ENCODE data around the gene TBC1D5. TPM values are rescaled to one million over a fixed set of nuclear protein-coding genes. Genes with fewer than 3 reads are reported as not detected.

The TBC1D5 gene
- total and polyA plus RNA-seq, 2 of the 4 experiments (the other 2 are of a cell fraction), result 16.4 to 57.0 TPM

DNA sequence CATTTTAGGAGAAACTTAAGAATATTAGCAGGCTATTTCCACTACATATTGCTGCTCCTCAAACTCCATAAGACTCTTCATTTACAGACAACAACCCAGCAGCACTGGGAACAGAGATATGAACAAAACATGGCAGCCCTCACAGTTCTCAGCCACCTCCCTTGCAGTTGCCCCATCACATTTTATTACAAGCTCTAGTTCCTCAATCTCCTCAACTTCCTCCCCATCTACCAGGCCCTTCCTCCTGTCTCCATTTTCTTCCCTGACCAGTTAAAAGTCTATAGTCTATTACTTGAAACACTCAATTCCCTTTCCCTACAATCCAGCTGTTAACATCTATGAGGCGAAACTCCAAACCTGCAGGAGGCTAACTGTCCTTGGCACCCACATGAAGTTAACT lies 412.5 kb downstream of the TBC1D5 start:
- H2BK120ac ChIP-seq (ENCODE audit: low read depth, low read length), result no peak overlapping the region
- WGBS, 2 experiments (ENCODE audit: extremely low coverage in 2 of 2, insufficient read length in 1 of 2), result no CpG with 5 or more reads among the region's 1 CpG

More for the DNA sequence above, 412.5 kb downstream of the TBC1D5 start:
- H3K18ac ChIP-seq (ENCODE audit: low read depth, low read length), result no peak overlapping the region
- no peak overlapping the region for H3K27ac ChIP-seq (ENCODE audit: insufficient read depth, low read length)
- intact Hi-C loops (cut with micrococcal nuclease) (no loop called here), in situ Hi-C loops (cut with MboI; ENCODE audit: low sequenced_read_pairs) (no loop called here), dilution Hi-C loops (cut with HindIII; ENCODE audit: low sequenced_read_pairs, unreplicated experiment) (no loop called here)
- DNase-seq (no peak), ATAC-seq (ENCODE audit: low read depth) (no peak)
- H3K23ac ChIP-seq (ENCODE audit: low read depth, low read length), result no peak overlapping the region
- no peaks in the 10 kb centered on the region for H3K79me1 ChIP-seq (ENCODE audit: low read depth in 1 of 2, low read length in 2 of 2)
- no peak overlapping the region for H2BK5ac ChIP-seq (ENCODE audit: low read depth, low read length, poor library complexity, severe bottlenecking)
- H3K56ac ChIP-seq (ENCODE audit: extremely low read depth, insufficient read depth, low read length), result no peak overlapping the region
- no peak overlapping the region for H3K4me3 ChIP-seq (ENCODE audit: insufficient read depth, low read depth, low read length)
- H2AK9ac ChIP-seq (replicated peaks; ENCODE audit: low read depth, low read length, poor library complexity), result no peak overlapping the region
- ChIA-PET CTCF (no interaction called here), POLR2A (ENCODE audit: unreplicated experiment) (no interaction called here)
- H3K4ac ChIP-seq (ENCODE audit: low read depth, low read length), result no peak overlapping the region
- no peak overlapping the region for H2BK15ac ChIP-seq (ENCODE audit: low read depth, low read length)
- no peak overlapping the region for H3K9ac ChIP-seq (ENCODE audit: low read depth, low read length)
- no peak overlapping the region for H2BK20ac ChIP-seq (ENCODE audit: low read depth, low read length)
- H3K27me3 ChIP-seq (ENCODE audit: control insufficient read depth, insufficient read depth, low read length), result no peaks in the 10 kb centered on the region
- H4K8ac ChIP-seq (ENCODE audit: low read depth in 2 of 2, low read length in 2 of 2), result no peak overlapping the region
- H3K14ac ChIP-seq (replicated peaks; ENCODE audit: low read depth, low read length), result no peak overlapping the region
- no peak overlapping the region for H4K91ac ChIP-seq (ENCODE audit: insufficient read depth, low read depth, low read length)
- no peak overlapping the region for H2AFZ ChIP-seq (replicated peaks; ENCODE audit: low read length, poor library complexity)
- H4K5ac ChIP-seq (ENCODE audit: low read depth, low read length), result no peak overlapping the region
- no TSS peak for BruUV-seq (replicated peaks)
- no peaks in the 10 kb centered on the region for H3K9me1 ChIP-seq (ENCODE audit: insufficient read depth, low read length)
- no peak for TF ChIP-seq MAZ (IDR thresholded peaks at IDR 0.05; ENCODE audit: borderline replicate concordance, low read depth, low read length)
- no peak for TF ChIP-seq POLR2A (IDR thresholded peaks at IDR 0.05; ENCODE audit: low read depth, low read length)
- no peak for TF ChIP-seq RFX5 (IDR thresholded peaks at IDR 0.05; ENCODE audit: low read depth, low read length)
- no peak for TF ChIP-seq MXI1 (IDR thresholded peaks at IDR 0.05; ENCODE audit: borderline replicate concordance, low read depth, low read length)
- TF ChIP-seq CEBPB (IDR thresholded peaks at IDR 0.05; ENCODE audit: low read depth, low read length), result no peak
- no peak for TF ChIP-seq SMC3 (IDR thresholded peaks at IDR 0.05; ENCODE audit: low read depth, low read length)
- TF ChIP-seq, protein P1, sequence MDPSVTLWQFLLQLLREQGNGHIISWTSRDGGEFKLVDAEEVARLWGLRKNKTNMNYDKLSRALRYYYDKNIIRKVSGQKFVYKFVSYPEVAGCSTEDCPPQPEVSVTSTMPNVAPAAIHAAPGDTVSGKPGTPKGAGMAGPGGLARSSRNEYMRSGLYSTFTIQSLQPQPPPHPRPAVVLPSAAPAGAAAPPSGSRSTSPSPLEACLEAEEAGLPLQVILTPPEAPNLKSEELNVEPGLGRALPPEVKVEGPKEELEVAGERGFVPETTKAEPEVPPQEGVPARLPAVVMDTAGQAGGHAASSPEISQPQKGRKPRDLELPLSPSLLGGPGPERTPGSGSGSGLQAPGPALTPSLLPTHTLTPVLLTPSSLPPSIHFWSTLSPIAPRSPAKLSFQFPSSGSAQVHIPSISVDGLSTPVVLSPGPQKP (IDR thresholded peaks at IDR 0.05; ENCODE audit: borderline replicate concordance, low read depth, low read length), result no peak
- TF ChIP-seq RAD21 (IDR thresholded peaks at IDR 0.05; ENCODE audit: low read length), result no peak
- TF ChIP-seq, protein P2, sequence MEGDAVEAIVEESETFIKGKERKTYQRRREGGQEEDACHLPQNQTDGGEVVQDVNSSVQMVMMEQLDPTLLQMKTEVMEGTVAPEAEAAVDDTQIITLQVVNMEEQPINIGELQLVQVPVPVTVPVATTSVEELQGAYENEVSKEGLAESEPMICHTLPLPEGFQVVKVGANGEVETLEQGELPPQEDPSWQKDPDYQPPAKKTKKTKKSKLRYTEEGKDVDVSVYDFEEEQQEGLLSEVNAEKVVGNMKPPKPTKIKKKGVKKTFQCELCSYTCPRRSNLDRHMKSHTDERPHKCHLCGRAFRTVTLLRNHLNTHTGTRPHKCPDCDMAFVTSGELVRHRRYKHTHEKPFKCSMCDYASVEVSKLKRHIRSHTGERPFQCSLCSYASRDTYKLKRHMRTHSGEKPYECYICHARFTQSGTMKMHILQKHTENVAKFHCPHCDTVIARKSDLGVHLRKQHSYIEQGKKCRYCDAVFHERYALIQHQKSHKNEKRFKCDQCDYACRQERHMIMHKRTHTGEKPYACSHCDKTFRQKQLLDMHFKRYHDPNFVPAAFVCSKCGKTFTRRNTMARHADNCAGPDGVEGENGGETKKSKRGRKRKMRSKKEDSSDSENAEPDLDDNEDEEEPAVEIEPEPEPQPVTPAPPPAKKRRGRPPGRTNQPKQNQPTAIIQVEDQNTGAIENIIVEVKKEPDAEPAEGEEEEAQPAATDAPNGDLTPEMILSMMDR (conservative IDR thresholded peaks at IDR 0.05; ENCODE audit: low read depth, low read length), result no peak
- no peak for TF ChIP-seq RCOR1 (IDR thresholded peaks at IDR 0.05; ENCODE audit: insufficient replicate concordance, low read length)
- no peak for TF ChIP-seq CHD1 (IDR thresholded peaks at IDR 0.05; ENCODE audit: low read depth, low read length)
- TF ChIP-seq, protein P3, sequence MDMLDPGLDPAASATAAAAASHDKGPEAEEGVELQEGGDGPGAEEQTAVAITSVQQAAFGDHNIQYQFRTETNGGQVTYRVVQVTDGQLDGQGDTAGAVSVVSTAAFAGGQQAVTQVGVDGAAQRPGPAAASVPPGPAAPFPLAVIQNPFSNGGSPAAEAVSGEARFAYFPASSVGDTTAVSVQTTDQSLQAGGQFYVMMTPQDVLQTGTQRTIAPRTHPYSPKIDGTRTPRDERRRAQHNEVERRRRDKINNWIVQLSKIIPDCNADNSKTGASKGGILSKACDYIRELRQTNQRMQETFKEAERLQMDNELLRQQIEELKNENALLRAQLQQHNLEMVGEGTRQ (IDR thresholded peaks at IDR 0.05; ENCODE audit: low read depth, low read length), result no peak
- TF ChIP-seq NFE2L2 (IDR thresholded peaks at IDR 0.05; ENCODE audit: low read depth, low read length), result no peak
- no peak for TF ChIP-seq MAFK (IDR thresholded peaks at IDR 0.05; ENCODE audit: low read depth, low read length)
- no peak for TF ChIP-seq FOS (IDR thresholded peaks at IDR 0.05; ENCODE audit: low read depth, low read length)
- TF ChIP-seq BHLHE40 (IDR thresholded peaks at IDR 0.05; ENCODE audit: low read depth, low read length), result no peak
- H3K9me3 ChIP-seq (ENCODE audit: control insufficient read depth, insufficient read depth, low read length), result no peaks in the 10 kb centered on the region
- H2AK5ac ChIP-seq (ENCODE audit: low read depth, low read length), result no peak overlapping the region
- H3K36me3 ChIP-seq (ENCODE audit: control insufficient read depth, insufficient read depth, low read length), result no peaks in the 10 kb centered on the region
- no peaks in the 10 kb centered on the region for H4K20me1 ChIP-seq (ENCODE audit: insufficient read depth, low read length)
- no peaks in the 10 kb centered on the region for H3K4me1 ChIP-seq (ENCODE audit: control insufficient read depth, insufficient read depth, low read length)
- no peak overlapping the region for H3K4me2 ChIP-seq (ENCODE audit: low read depth, low read length)

Measured in IMR-90 (cell line).